Chondrocyte (in vitro differentiated cells): ENCODE results near the gene TRIM5. TPM values are rescaled to one million over a fixed set of nuclear protein-coding genes. Genes with fewer than 3 reads are reported as not detected.

Experiments used
- DNase-seq: peaks from one replicate; pipeline ENCODE4 v3.0.0; 2021; ENCODE audit warnings: mixed read lengths, low spot score
- H3K27ac Mint-ChIP-seq: one replicate; pipeline ENCODE4 v1.8.0; 2021; ENCODE audit warnings: mild to moderate bottlenecking, moderate library complexity, mixed read lengths; ENCODE audit not compliant: unreplicated experiment
- H3K27me3 Mint-ChIP-seq: 2 replicates; pipeline ENCODE4 v1.8.0; 2021; ENCODE audit warnings: low read depth, mixed read lengths
- H3K36me3 Mint-ChIP-seq: 2 replicates; pipeline ENCODE4 v1.8.0; 2021; ENCODE audit warnings: low read depth, mixed read lengths
- H3K4me1 Mint-ChIP-seq: 2 replicates; pipeline ENCODE4 v1.8.0; 2021; ENCODE audit warnings: low read depth, mild to moderate bottlenecking, mixed read lengths
- H3K4me3 Mint-ChIP-seq: one replicate; pipeline ENCODE4 v1.8.0; 2021; ENCODE audit warnings: mild to moderate bottlenecking, moderate library complexity, mixed read lengths; ENCODE audit not compliant: unreplicated experiment
- H3K9me3 Mint-ChIP-seq: 2 replicates; pipeline ENCODE4 v1.8.0; 2021; ENCODE audit warnings: low read depth, mixed read lengths
- CTCF ChIP-seq: fragments of 200-600 bp; sonication (generic); IDR thresholded peaks from 2 replicates; pipeline ENCODE4 v1.5.0; 2021; ENCODE audit warnings: antibody characterized with exemption, mild to moderate bottlenecking, moderate library complexity
- long read RNA-seq: library from polyadenylated mRNA; stranded (forward); transcript quantifications from one replicate; pipeline ENCODE4 v2.0.0, GENCODE V29; 2021
- total RNA-seq: library from RNA; stranded (reverse); gene quantifications from 3 replicates; pipeline ENCODE4 v1.2.1, GENCODE V29; 2021

The TRIM5 gene
- 31.0 to 36.2 TPM (median 34.1 TPM) in 3 replicates for total RNA-seq
- long read RNA-seq, transcript TRIM5-202 (8 exons, 2,991 nt), result major isoform, 12 of 32 reads
- long read RNA-seq, partial matches to known transcripts, result 1 of 32 reads
- long read RNA-seq, other reads (novel, unspliced or antisense), result 18 of 32 reads

DNA sequence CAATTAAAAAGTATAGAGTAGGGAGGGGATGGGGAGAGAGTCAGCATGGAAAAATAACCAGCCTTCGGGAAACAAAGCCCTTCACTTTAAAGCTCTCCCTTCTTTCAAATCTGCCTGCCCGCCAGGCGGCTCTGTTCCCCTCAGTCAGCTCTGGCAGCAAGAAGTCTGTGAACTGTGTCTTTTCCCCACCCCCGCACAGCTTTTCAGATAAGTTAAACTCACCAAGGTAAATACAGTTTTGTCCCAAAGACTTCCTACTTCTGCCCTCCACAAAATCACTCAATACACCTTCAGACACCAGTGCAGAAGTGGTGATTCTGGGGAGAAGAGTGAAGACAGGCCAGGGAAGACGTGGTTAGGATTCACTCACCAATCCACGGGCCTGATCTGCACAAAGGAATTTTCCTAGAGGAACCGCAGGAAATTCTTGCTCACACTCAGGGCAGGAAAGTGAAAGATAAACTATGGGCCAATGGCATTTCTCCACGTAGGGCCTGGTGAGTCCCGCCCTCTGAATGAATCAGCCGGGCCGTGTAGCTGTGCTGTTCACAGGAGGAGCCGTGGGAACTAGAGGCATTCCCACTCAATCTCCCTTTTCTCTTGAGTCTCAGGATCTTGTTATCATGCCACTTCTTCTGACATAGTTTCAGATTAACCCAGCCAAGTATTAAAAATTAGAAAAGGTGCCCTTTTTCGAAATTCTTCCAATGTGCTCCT, at the start of gene TRIM5:
TRIM5 (minus strand) TSS at position 429 of the 717 bp plus-strand sequence. CDS start 4,897 bp downstream, outside the sequence.
- Mint-ChIP-seq H3K4me3 (peak within 1 kb of the TSS; percentile 85), H3K9me3 (no peaks in the 10 kb centered on the region), H3K27me3 (no peaks in the 10 kb centered on the region), H3K4me1 (peaks cover 49% of the 10 kb centered on the region), H3K27ac (peak within 1 kb of the TSS; percentile 99), H3K36me3 (peaks cover 4% of the 10 kb centered on the region)
- peak; percentile 87 for TF ChIP-seq CTCF
- no peak for DNase-seq

DNA sequence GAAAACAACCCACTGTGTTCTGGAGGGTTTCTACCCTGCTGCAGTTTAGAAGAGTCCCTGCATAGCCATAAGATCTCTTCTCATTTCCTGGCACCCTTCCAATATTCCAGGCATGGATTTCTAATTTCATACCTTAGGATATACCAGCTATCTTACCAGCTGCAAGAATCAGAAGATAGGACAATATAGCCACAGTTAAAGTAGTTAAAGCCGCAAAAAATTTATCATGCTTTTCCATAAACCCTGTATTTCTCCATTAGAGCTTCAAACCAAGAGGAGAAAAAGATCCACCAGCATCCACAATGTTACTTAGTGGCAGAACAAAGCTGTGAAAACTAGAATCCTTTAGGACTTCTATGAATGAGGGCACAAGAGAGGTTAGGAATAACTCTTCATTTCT, 42.8 kb upstream of the TRIM5 start:
- DNase-seq, result no peak
- TF ChIP-seq CTCF, result no peak
- Mint-ChIP-seq H3K4me1 (no peaks in the 10 kb centered on the region), H3K27me3 (peaks cover 37% of the 10 kb centered on the region), H3K36me3 (no peaks in the 10 kb centered on the region), H3K27ac (no peak overlapping the region), H3K9me3 (no peaks in the 10 kb centered on the region), H3K4me3 (no peak overlapping the region)

- Mint-ChIP-seq H3K9me3 (no peaks in the 10 kb centered on the region), H3K27me3 (peaks cover 39% of the 10 kb centered on the region), H3K36me3 (no peaks in the 10 kb centered on the region), H3K4me3 (no peak overlapping the region), H3K4me1 (no peaks in the 10 kb centered on the region), H3K27ac (no peak overlapping the region)
- no peak for TF ChIP-seq CTCF
- no peak for DNase-seq
These were observed 41.5 kb upstream of the TRIM5 start for GRCh38 chr11:5726351-5726750.

DNA sequence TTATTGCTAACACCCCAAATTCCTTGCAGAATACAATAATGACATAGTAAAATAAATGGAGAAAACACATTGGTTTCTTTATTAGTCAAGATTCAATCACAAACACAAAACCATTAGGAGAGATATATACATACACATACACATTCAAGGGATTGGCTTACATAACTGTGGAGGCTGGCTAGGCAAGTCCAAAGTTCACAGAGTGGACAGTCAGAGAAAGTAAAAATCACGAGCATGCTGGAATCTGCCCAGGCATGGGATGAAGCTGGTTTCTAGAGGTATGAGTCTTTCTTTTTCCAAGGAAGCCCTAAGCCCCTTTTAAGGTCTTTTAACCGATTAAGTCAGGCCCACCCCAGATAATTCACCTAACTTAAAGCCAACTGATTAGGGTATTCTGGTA, 37.7 kb upstream of the TRIM5 start:
- Mint-ChIP-seq H3K9me3 (peaks cover 14% of the 10 kb centered on the region), H3K27me3 (peaks cover 20% of the 10 kb centered on the region)

More for the DNA sequence above, 37.7 kb upstream of the TRIM5 start:
- H3K4me1 Mint-ChIP-seq, result peaks cover 13% of the 10 kb centered on the region
- H3K36me3 Mint-ChIP-seq, result no peaks in the 10 kb centered on the region
- H3K4me3 Mint-ChIP-seq, result no peak overlapping the region
- DNase-seq, result no peak
- TF ChIP-seq CTCF, result no peak
- no peak overlapping the region for H3K27ac Mint-ChIP-seq
